ENCODE data around the gene CEPT1. TPM values are rescaled to one million over a fixed set of nuclear protein-coding genes. Genes with fewer than 3 reads are reported as not detected.

CEPT1 gene
- total and polyA plus RNA-seq, 9 of the 15 experiments (the other 6 are each of a cell fraction or from before 2014, with no cell fraction given) = 24.4 to 72.6 (median 42.4) TPM

GRCh38 chr1:111161843-111162487 is 21.9 kb downstream of the CEPT1 start:
- Histone ChIP-seq H3K9ac (ENCODE audit: insufficient read depth in 1 of 2, low read depth in 2 of 2, low read length in 2 of 2) (no peak overlapping the region), H3K79me2 (ENCODE audit: control insufficient read depth, insufficient read depth, low read length) (peaks cover 20% of the 10 kb centered on the region; the same call in 2 of the 3 replicates), H3K4me1 (replicated peaks in 1 of 2; ENCODE audit: control insufficient read depth in 2 of 2, insufficient read depth in 2 of 2, low read length in 2 of 2) (peaks cover 0 to 3% of the 10 kb centered on the region in 2 experiments; a peak in 3 of 5 replicates), H3K4me2 (ENCODE audit: insufficient read depth, low read length) (no peak overlapping the region), H3K27ac (ENCODE audit: extremely low read depth, low read depth, low read length) (no peak overlapping the region), H2AFZ (ENCODE audit: low read depth, low read length) (no peak overlapping the region), H3K27me3 (ENCODE audit: control insufficient read depth in 2 of 2, insufficient read depth in 2 of 2, low read length in 2 of 2) (no peaks in the 10 kb centered on the region), H3K9me3 (replicated peaks; ENCODE audit: control insufficient read depth, insufficient read depth, low read depth, low read length) (no peaks in the 10 kb centered on the region), H3K36me3 (ENCODE audit: control insufficient read depth, insufficient read depth, low read length) (peaks cover 59% of the 10 kb centered on the region; the same call in 2 of the 3 replicates), H3K9me1 (ENCODE audit: control insufficient read depth, insufficient read depth, low read length) (no peaks in the 10 kb centered on the region), H4K20me1 (replicated peaks; ENCODE audit: control insufficient read depth, insufficient read depth, low read length) (peaks cover 11% of the 10 kb centered on the region), H3K4me3 (no peak overlapping the region)
- POLR2A ChIA-PET = interaction anchor here (0.6 to 2.0 kb wide), 8 partner anchors 9 to 302 kb away, joined by 3 to 20 read pairs (median 6); no protein-coding TSS in a partner anchor
- no TSS peak for BruUV-seq (replicated peaks)
- ATAC-seq (peak; percentile 92), FAIRE-seq (peak; percentile 85), DNase-seq (ENCODE audit: extremely low read depth in 1 of 4, low spot score in 3 of 4) (peak; percentile 19 to 79 (median 44))
- in situ Hi-C loops (cut with MboI) = no loop called here
- CTCF ChIA-PET (ENCODE audit: low intra/inter-chr PET ratio) = no interaction called here
- WGBS (ENCODE audit: insufficient coverage, low coverage, missing lambda C conversion rate) = 0% methylated on average over 1 of the region's 1 CpG
- intact Hi-C loops (cut with micrococcal nuclease) = no loop called here
- TF ChIP-seq CHD1 (IDR thresholded peaks at IDR 0.05; ENCODE audit: low read length) = no peak
- peak; percentile 59; the same call in 1 of the 2 replicates for TF ChIP-seq ATF3 (IDR thresholded peaks at IDR 0.05)
- TF ChIP-seq ATF3 (CRISPR knock-in tag; conservative IDR thresholded peaks at IDR 0.05) = no peak
- peak; percentile 68 for TF ChIP-seq CXXC5 (CRISPR knock-in tag; IDR thresholded peaks at IDR 0.05)
- peak; percentile 96 for TF ChIP-seq PML (IDR thresholded peaks at IDR 0.05; ENCODE audit: low read length)
- no peak for TF ChIP-seq CEBPG (CRISPR knock-in tag; IDR thresholded peaks at IDR 0.05)
- TF ChIP-seq CEBPG (tag; conservative IDR thresholded peaks at IDR 0.05 in 1 of 2, IDR thresholded peaks at IDR 0.05 in 1 of 2) = no peak
- no peak for TF ChIP-seq ZNF217 (CRISPR knock-in tag; IDR thresholded peaks at IDR 0.05)
- no peak for TF ChIP-seq MAX (CRISPR knock-in tag; IDR thresholded peaks at IDR 0.05)
- TF ChIP-seq FOXP1 (CRISPR knock-in tag; IDR thresholded peaks at IDR 0.05) = peak; percentile 94
- peak; percentile 83 for TF ChIP-seq ZNF449 (CRISPR knock-in tag; IDR thresholded peaks at IDR 0.05)
- TF ChIP-seq EWSR1 (IDR thresholded peaks at IDR 0.05; ENCODE audit: borderline replicate concordance, low read depth, partially characterized antibody) = no peak
- no peak for TF ChIP-seq ZNF12 (CRISPR knock-in tag; IDR thresholded peaks at IDR 0.05)
- TF ChIP-seq ZNF740 (CRISPR knock-in tag; IDR thresholded peaks at IDR 0.05) = no peak
- no peak for TF ChIP-seq ZNF740 (tag; IDR thresholded peaks at IDR 0.05)
- no peak for TF ChIP-seq TAF15 (IDR thresholded peaks at IDR 0.05; ENCODE audit: low read depth, low read length)
- no peak for TF ChIP-seq SPI1 (IDR thresholded peaks at IDR 0.05; ENCODE audit: borderline replicate concordance, low read depth, low read length)
- TF ChIP-seq RAD51 (IDR thresholded peaks at IDR 0.05; ENCODE audit: borderline replicate concordance, low read depth) = no peak
- peak; percentile 53; the same call in 1 of the 2 replicates for TF ChIP-seq EP400 (IDR thresholded peaks at IDR 0.05)
- peak; percentile 97 for TF ChIP-seq HMG20A (CRISPR knock-in tag; conservative IDR thresholded peaks at IDR 0.05)

Data from K562 (cell line).